HepG2 (cell line): ENCODE results near the gene WDR73. TPM values are rescaled to one million over a fixed set of nuclear protein-coding genes. Genes with fewer than 3 reads are reported as not detected.

Experiments used
- ATAC-seq: fragments of 200-7000 bp; cut with Tn5 transposase; 3 replicates; pipeline ENCODE4 v1.9.1; 2020; ENCODE audit warnings: mild to moderate bottlenecking, moderate library complexity
- BruUV-seq: library from RNA; stranded (reverse); fragments of 400-500 nt; replicated peaks from 2 replicates; lab custom pipeline; 2021; lab: Mats Ljungman, UMichigan
- CTCF ChIA-PET: fragments of 300-600 bp; formaldehyde crosslinking; extraction: SDS; loops from one replicate; lab custom pipeline; 2021; ENCODE audit warnings: low total read pairs, inconsistent platforms, low intra/inter-chr PET ratio; lab: Yijun Ruan, JAX
- POLR2A ChIA-PET: fragments of 350-600 bp; sonication (Branson Sonifier 250); formaldehyde crosslinking; loops from one replicate; lab custom pipeline; 2020; ENCODE audit warnings: antibody characterized with exemption, inconsistent platforms; lab: Yijun Ruan, JAX
- DNase-seq: peaks from one replicate; pipeline ENCODE4 v3.0.0-alpha.2; 2015; ENCODE audit warnings: low spot score
- FAIRE-seq: peaks from 3 replicates; lab custom pipeline; 2011; peaks lifted over from hg19 to GRCh38; lab: Jason Lieb, UNC
- H2AFZ ChIP-seq: one replicate; pipeline ENCODE4 v1.6.1; 2011; ENCODE audit warnings: low read length, inconsistent platforms
- H3K27ac ChIP-seq: fragments of 300-600 bp; 3 replicates; pipeline ENCODE4 v1.8.0; 2011; ENCODE audit warnings: mixed run types, mild to moderate bottlenecking, mixed read lengths, low read length, inconsistent platforms; ENCODE audit not compliant: insufficient read depth; ENCODE audit errors: extremely low read length
- H3K27me3 ChIP-seq, 2 experiments: fragments of 200-600 bp in 1 of 2; 2 replicates in 1 of 2; 3 replicates in 1 of 2; pipeline versions ENCODE4 v1.6.0 to v1.8.0; 2011; ENCODE audit warnings: low read length in 2 of 2, mild to moderate bottlenecking in 2 of 2, moderate library complexity in 2 of 2, inconsistent platforms in 1 of 2; ENCODE audit not compliant: insufficient read depth in 2 of 2, control insufficient read depth in 1 of 2
- H3K36me3 ChIP-seq, 2 experiments: fragments of 200-600 bp in 1 of 2; replicated peaks in 1 of 2; 2 replicates in 1 of 2; 3 replicates in 1 of 2; pipeline versions ENCODE4 v1.5.1 to v1.8.0; 2011; ENCODE audit warnings: low read length in 2 of 2, inconsistent platforms in 1 of 2; ENCODE audit not compliant: insufficient read depth in 2 of 2, control insufficient read depth in 1 of 2
- H3K4me1 ChIP-seq: 2 replicates; pipeline ENCODE4 v1.5.1; 2012; ENCODE audit warnings: low read length, inconsistent platforms; ENCODE audit not compliant: insufficient read depth
- H3K4me2 ChIP-seq: 2 replicates; pipeline ENCODE4 v1.6.0; 2011; ENCODE audit warnings: low read depth, low read length, inconsistent platforms
- H3K4me3 ChIP-seq, 3 experiments: fragments of 200-600 bp in 1 of 3; sonication (generic), shearing (Covaris generic) in 1 of 3; replicated peaks in 1 of 3; 2 replicates each; pipeline ENCODE4 v1.5.1; 2011 to 2016; ENCODE audit warnings: low read length in 3 of 3, inconsistent platforms in 2 of 3, low read depth in 2 of 3, mild to moderate bottlenecking in 2 of 3, control low read depth in 1 of 3, mixed read lengths in 1 of 3; ENCODE audit not compliant: insufficient read depth in 1 of 3
- H3K79me2 ChIP-seq: one replicate; pipeline ENCODE4 v1.6.1; 2011; ENCODE audit warnings: low read length, inconsistent platforms; ENCODE audit not compliant: insufficient read depth
- H3K9ac ChIP-seq: 2 replicates; pipeline ENCODE4 v1.6.0; 2011; ENCODE audit warnings: mild to moderate bottlenecking, low read depth, low read length, inconsistent platforms; ENCODE audit not compliant: insufficient read depth
- H3K9me3 ChIP-seq: 2 replicates; pipeline ENCODE4 v1.5.1; 2012; ENCODE audit warnings: mild to moderate bottlenecking, low read length
- H4K20me1 ChIP-seq: 2 replicates; pipeline ENCODE4 v1.6.0; 2011; ENCODE audit warnings: inconsistent platforms, mild to moderate bottlenecking, low read length, moderate library complexity; ENCODE audit not compliant: insufficient read depth
- BHLHE40 ChIP-seq: IDR thresholded peaks from 2 replicates; pipeline ENCODE4 v1.6.1; 2011; ENCODE audit warnings: low read length, improper control_type of control experiment
- ERF ChIP-seq: IDR thresholded peaks from 2 replicates; pipeline ENCODE4 v1.6.1; 2018; ENCODE audit warnings: missing biosample characterization, missing genetic modification reagents
- JUNB ChIP-seq: sonication (generic); formaldehyde crosslinking; IDR thresholded peaks from 2 replicates; pipeline ENCODE4 v1.8.0; 2022; ENCODE audit warnings: missing genetic modification reagents, mild to moderate bottlenecking, borderline replicate concordance
- MATR3 ChIP-seq: sonication (generic); formaldehyde crosslinking; IDR thresholded peaks from 2 replicates; pipeline ENCODE4 v1.4.0; 2020; ENCODE audit warnings: missing genetic modification reagents
- MAZ ChIP-seq, 2 experiments: sonication (generic) in 1 of 2; formaldehyde crosslinking in 1 of 2; IDR thresholded peaks; 2 replicates each; pipeline versions ENCODE4 v1.5.0 to v1.6.1; 2012 to 2020; ENCODE audit warnings: low read depth in 2 of 2, mild to moderate bottlenecking in 2 of 2, borderline replicate concordance in 1 of 2, improper control_type of control experiment in 1 of 2, low read length in 1 of 2, missing genetic modification reagents in 1 of 2, moderate library complexity in 1 of 2
- MEIS2 ChIP-seq: sonication (generic); formaldehyde crosslinking; IDR thresholded peaks from 2 replicates; pipeline ENCODE4 v1.9.0; 2021; ENCODE audit warnings: mild to moderate bottlenecking, missing genetic modification reagents
- NCOA1 ChIP-seq: sonication (generic); formaldehyde crosslinking; IDR thresholded peaks from 2 replicates; pipeline ENCODE4 v1.9.0; 2021; ENCODE audit warnings: missing genetic modification reagents
- NR3C1 ChIP-seq: sonication (generic); formaldehyde crosslinking; IDR thresholded peaks from 2 replicates; pipeline ENCODE4 v1.4.0; 2020; ENCODE audit warnings: missing genetic modification reagents
- RFXAP ChIP-seq: sonication (generic); formaldehyde crosslinking; IDR thresholded peaks from 2 replicates; pipeline ENCODE4 v1.4.0; 2020; ENCODE audit warnings: missing genetic modification reagents, borderline replicate concordance
- TBX3 ChIP-seq: fragments of 450-650 bp; IDR thresholded peaks from 2 replicates; pipeline ENCODE4 v1.6.1; 2017; ENCODE audit warnings: antibody characterized with exemption, mild to moderate bottlenecking, inconsistent platforms, borderline replicate concordance
- ZSCAN29 ChIP-seq: sonication (generic); formaldehyde crosslinking; conservative IDR thresholded peaks from 2 replicates; pipeline ENCODE4 v1.4.0; 2020; ENCODE audit warnings: mild to moderate bottlenecking, missing genetic modification reagents
- WGBS: methylation state at CpG from one replicate; pipeline ENCODE4 v1.1.6; 2017; ENCODE audit warnings: low lambda C conversion rate; 5-methylcytosine and 5-hydroxymethylcytosine counted together
- in situ Hi-C: cut with HindIII; loops from 2 replicates; pipeline ENCODE4 v1.10.0; 2017; ENCODE audit warnings: low pct_unique_long_range_greater_than_20kb; ENCODE audit not compliant: extremely low pct_ligation_motif_present
- intact Hi-C: fragments of 100-400 bp; cut with micrococcal nuclease; formaldehyde crosslinking; loops from one replicate; pipeline ENCODE4 v1.10.0; 2022; ENCODE audit not compliant: unreplicated experiment
- polyA plus RNA-seq, 8 experiments: library from polyadenylated mRNA; depleted of rRNA in 3 of 8; stranded (reverse) in 7 of 8; unstranded in 1 of 8; fragments of >200 nt; fragmentation: Illumina TruSeq in 4 of 8; extraction: Trizol in 4 of 8; gene quantifications; 2 replicates each; pipeline versions ENCODE4 v1.2.1 to v1.2.3, GENCODE V29; 2011 to 2016; ENCODE audit warnings: low read depth in 4 of 8, missing spikeins in 1 of 8, mixed read lengths in 1 of 8; ENCODE audit not compliant: insufficient read depth in 1 of 8
- total RNA-seq, 5 experiments: library from RNA; depleted of rRNA; stranded (reverse); fragments of >200 nt; fragmentation: Illumina TruSeq; extraction: Trizol; gene quantifications; 2 replicates each; pipeline ENCODE4 v1.2.3, GENCODE V29; 2016; ENCODE audit warnings: low read depth in 1 of 5
- TF ChIP-seq, protein P1 (sequence below): sonication (generic); formaldehyde crosslinking; IDR thresholded peaks from 2 replicates; pipeline ENCODE4 v1.5.0; 2020; ENCODE audit warnings: mild to moderate bottlenecking, missing genetic modification reagents
- TF ChIP-seq, protein P2 (sequence below): sonication (generic); formaldehyde crosslinking; IDR thresholded peaks from 2 replicates; pipeline ENCODE4 v1.8.0; 2022; ENCODE audit warnings: mild to moderate bottlenecking, missing genetic modification reagents, moderate library complexity
- TF ChIP-seq, protein P3 (sequence below): sonication (generic); formaldehyde crosslinking; IDR thresholded peaks from 2 replicates; pipeline ENCODE4 v1.4.0; 2020; ENCODE audit warnings: low read depth, missing genetic modification reagents

Gene WDR73
- total and polyA plus RNA-seq, 2 of the 13 experiments (the other 11 are each of a cell fraction or from before 2014, with no cell fraction given): 20.0 to 35.5 TPM

DNA sequence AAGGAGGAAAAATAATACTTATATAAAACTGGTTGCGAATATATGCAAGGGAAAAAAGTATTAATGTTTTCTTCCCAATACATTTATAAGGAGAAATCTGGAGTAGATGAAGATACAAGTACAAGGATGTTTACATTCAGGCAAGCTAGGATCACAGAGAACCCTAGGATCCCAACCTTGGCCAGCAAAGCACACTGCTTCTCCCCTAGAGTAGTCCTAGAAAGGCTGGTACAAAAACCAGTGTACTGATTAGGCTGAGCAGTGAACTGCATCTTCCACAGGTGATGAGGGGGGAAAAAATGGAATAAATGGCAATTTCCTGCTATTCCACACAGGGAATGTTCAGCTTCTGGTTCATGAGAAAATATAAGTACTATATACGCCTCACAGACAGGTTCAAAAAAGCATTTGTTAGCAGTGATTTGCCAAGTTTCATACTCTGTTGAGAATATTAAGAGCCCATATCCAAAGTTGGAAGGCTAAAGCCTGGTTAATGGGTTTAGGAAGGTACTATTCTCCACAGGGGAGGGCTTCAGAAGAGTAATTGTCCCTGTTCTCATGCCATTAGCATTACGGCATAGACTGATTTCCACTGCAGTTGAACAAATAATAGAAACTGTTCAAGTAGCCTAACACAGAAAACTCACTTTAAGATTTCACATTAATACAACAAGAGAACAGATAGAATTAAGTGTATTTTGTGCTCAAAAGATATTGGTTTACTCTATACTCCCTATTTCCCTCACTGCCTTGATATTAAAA is 14.3 kb upstream of the WDR73 start:
- no TSS peak for BruUV-seq
- Histone ChIP-seq H3K27me3 (no peaks in the 10 kb centered on the region), H3K27ac (no peak overlapping the region), H3K9ac (no peak overlapping the region), H2AFZ (no peak overlapping the region), H3K4me1 (peaks cover 8% of the 10 kb centered on the region; the same call in 1 of the 2 replicates), H3K79me2 (no peaks in the 10 kb centered on the region), H3K4me3 (no peak overlapping the region), H3K36me3 (peaks cover 6 to 43% of the 10 kb centered on the region in 2 experiments; a peak in 4 of 5 replicates), H3K9me3 (no peaks in the 10 kb centered on the region), H4K20me1 (no peaks in the 10 kb centered on the region), H3K4me2 (no peak overlapping the region)
- WGBS: 100% methylated on average over 3 of the region's 3 CpGs
- DNase-seq (no peak), FAIRE-seq (no peak), ATAC-seq (no peak)
- ChIA-PET POLR2A (no interaction called here), CTCF (no interaction called here)
- intact Hi-C loops: no loop called here
- in situ Hi-C loops: no loop called here
- TF ChIP-seq, protein P1, sequence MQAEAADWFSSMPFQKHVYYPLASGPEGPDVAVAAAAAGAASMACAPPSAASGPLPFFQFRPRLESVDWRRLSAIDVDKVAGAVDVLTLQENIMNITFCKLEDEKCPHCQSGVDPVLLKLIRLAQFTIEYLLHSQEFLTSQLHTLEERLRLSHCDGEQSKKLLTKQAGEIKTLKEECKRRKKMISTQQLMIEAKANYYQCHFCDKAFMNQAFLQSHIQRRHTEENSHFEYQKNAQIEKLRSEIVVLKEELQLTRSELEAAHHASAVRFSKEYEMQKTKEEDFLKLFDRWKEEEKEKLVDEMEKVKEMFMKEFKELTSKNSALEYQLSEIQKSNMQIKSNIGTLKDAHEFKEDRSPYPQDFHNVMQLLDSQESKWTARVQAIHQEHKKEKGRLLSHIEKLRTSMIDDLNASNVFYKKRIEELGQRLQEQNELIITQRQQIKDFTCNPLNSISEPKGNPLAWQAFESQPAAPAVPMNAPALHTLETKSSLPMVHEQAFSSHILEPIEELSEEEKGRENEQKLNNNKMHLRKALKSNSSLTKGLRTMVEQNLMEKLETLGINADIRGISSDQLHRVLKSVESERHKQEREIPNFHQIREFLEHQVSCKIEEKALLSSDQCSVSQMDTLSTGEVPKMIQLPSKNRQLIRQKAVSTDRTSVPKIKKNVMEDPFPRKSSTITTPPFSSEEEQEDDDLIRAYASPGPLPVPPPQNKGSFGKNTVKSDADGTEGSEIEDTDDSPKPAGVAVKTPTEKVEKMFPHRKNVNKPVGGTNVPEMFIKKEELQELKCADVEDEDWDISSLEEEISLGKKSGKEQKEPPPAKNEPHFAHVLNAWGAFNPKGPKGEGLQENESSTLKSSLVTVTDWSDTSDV (CRISPR knock-in tag): no peak
- TF ChIP-seq NCOA1 (CRISPR knock-in tag) (no peak), ZSCAN29 (CRISPR knock-in tag) (no peak), ERF (no peak), BHLHE40 (no peak), MATR3 (CRISPR knock-in tag) (no peak), TBX3 (no peak), MAZ (IDR thresholded peaks at IDR 0.05; ENCODE audit: borderline replicate concordance, low read depth, low read length) (no peak), MAZ (CRISPR knock-in tag; IDR thresholded peaks at IDR 0.05; ENCODE audit: low read depth) (no peak), NR3C1 (CRISPR knock-in tag) (no peak), JUNB (CRISPR knock-in tag) (no peak), RFXAP (CRISPR knock-in tag) (no peak), MEIS2 (CRISPR knock-in tag) (no peak)
- TF ChIP-seq, protein P2, sequence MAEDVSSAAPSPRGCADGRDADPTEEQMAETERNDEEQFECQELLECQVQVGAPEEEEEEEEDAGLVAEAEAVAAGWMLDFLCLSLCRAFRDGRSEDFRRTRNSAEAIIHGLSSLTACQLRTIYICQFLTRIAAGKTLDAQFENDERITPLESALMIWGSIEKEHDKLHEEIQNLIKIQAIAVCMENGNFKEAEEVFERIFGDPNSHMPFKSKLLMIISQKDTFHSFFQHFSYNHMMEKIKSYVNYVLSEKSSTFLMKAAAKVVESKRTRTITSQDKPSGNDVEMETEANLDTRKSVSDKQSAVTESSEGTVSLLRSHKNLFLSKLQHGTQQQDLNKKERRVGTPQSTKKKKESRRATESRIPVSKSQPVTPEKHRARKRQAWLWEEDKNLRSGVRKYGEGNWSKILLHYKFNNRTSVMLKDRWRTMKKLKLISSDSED (CRISPR knock-in tag): no peak
- TF ChIP-seq, protein P3, sequence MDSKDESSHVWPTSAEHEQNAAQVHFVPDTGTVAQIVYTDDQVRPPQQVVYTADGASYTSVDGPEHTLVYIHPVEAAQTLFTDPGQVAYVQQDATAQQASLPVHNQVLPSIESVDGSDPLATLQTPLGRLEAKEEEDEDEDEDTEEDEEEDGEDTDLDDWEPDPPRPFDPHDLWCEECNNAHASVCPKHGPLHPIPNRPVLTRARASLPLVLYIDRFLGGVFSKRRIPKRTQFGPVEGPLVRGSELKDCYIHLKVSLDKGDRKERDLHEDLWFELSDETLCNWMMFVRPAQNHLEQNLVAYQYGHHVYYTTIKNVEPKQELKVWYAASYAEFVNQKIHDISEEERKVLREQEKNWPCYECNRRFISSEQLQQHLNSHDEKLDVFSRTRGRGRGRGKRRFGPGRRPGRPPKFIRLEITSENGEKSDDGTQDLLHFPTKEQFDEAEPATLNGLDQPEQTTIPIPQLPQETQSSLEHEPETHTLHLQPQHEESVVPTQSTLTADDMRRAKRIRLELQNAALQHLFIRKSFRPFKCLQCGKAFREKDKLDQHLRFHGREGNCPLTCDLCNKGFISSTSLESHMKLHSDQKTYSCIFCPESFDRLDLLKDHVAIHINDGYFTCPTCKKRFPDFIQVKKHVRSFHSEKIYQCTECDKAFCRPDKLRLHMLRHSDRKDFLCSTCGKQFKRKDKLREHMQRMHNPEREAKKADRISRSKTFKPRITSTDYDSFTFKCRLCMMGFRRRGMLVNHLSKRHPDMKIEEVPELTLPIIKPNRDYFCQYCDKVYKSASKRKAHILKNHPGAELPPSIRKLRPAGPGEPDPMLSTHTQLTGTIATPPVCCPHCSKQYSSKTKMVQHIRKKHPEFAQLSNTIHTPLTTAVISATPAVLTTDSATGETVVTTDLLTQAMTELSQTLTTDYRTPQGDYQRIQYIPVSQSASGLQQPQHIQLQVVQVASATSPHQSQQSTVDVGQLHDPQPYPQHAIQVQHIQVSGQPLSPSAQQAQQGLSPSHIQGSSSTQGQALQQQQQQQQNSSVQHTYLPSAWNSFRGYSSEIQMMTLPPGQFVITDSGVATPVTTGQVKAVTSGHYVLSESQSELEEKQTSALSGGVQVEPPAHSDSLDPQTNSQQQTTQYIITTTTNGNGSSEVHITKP (CRISPR knock-in tag): no peak
